Lower lobe of right lung (tissue), 2 donors: ENCODE data around the gene CTSL. TPM values are rescaled to one million over a fixed set of nuclear protein-coding genes. Genes with fewer than 3 reads are reported as not detected.

Source experiments
- ATAC-seq, 2 donors: fragments of 200-7000 bp; cut with Tn5 transposase; one replicate each; pipeline ENCODE4 v1.9.1; 2020 to 2022; ENCODE audit warnings: mild to moderate bottlenecking in 2 of 2, moderate library complexity in 2 of 2
- DNase-seq: peaks from one replicate; pipeline ENCODE4 v3.0.0-alpha.2; 2020
- H3K27ac ChIP-seq: fragments of 200-600 bp; one replicate; pipeline ENCODE4 v1.8.0; 2022
- H3K27me3 ChIP-seq: fragments of 200-600 bp; one replicate; pipeline ENCODE4 v1.8.0; 2022; ENCODE audit warnings: low read depth
- H3K36me3 ChIP-seq: fragments of 200-600 bp; one replicate; pipeline ENCODE4 v1.8.0; 2022; ENCODE audit warnings: mild to moderate bottlenecking
- H3K4me1 ChIP-seq: fragments of 200-600 bp; one replicate; pipeline ENCODE4 v1.8.0; 2022
- H3K4me3 ChIP-seq: fragments of 200-600 bp; one replicate; pipeline ENCODE4 v1.8.0; 2022; ENCODE audit warnings: mild to moderate bottlenecking
- H3K9me3 ChIP-seq: fragments of 200-600 bp; one replicate; pipeline ENCODE4 v1.8.0; 2022
- CTCF ChIP-seq: fragments of 200-600 bp; IDR thresholded peaks from one replicate; pipeline ENCODE4 v1.8.0; 2022; ENCODE audit warnings: antibody characterized with exemption, mild to moderate bottlenecking
- intact Hi-C: fragments of 100-400 bp; cut with DNase I; formaldehyde crosslinking; loops from one replicate; pipeline ENCODE4 v1.11.0; 2022
- total RNA-seq: library from RNA; stranded (reverse); fragmentation: NEBNext Ultra II Directional; extraction: Animal tissue kit (Norgen Biotek cat#: 25700); gene quantifications from one replicate; pipeline ENCODE4 v1.2.1, GENCODE V29; 2021
- donor health status: DM: no; HTN: yes; CAD: no; lungs with severe emphysema.

The CTSL gene
- total RNA-seq, 1 donor from 2014 or later: 208 TPM

GRCh38 chr9:87707805-87708506, 18.0 kb upstream of the CTSL start:
- DNase-seq (no peak), ATAC-seq (no peak)
- Histone ChIP-seq H3K4me1 (peaks cover 20% of the 10 kb centered on the region), H3K27me3 (no peaks in the 10 kb centered on the region), H3K9me3 (no peaks in the 10 kb centered on the region), H3K36me3 (peaks cover 59% of the 10 kb centered on the region), H3K27ac (no peak overlapping the region), H3K4me3 (no peak overlapping the region)
- TF ChIP-seq CTCF: no peak
- intact Hi-C loops: no loop called here

- Histone ChIP-seq H3K27ac (no peak overlapping the region), H3K27me3 (no peaks in the 10 kb centered on the region), H3K36me3 (peaks cover 53% of the 10 kb centered on the region), H3K4me1 (peaks cover 20% of the 10 kb centered on the region), H3K9me3 (no peaks in the 10 kb centered on the region), H3K4me3 (no peak overlapping the region)
- ATAC-seq: no peak
- no peak for TF ChIP-seq CTCF
- intact Hi-C loops: no loop called here
- no peak for DNase-seq
These were observed 17.4 kb upstream of the CTSL start for GRCh38 chr9:87708546-87708945.

DNA sequence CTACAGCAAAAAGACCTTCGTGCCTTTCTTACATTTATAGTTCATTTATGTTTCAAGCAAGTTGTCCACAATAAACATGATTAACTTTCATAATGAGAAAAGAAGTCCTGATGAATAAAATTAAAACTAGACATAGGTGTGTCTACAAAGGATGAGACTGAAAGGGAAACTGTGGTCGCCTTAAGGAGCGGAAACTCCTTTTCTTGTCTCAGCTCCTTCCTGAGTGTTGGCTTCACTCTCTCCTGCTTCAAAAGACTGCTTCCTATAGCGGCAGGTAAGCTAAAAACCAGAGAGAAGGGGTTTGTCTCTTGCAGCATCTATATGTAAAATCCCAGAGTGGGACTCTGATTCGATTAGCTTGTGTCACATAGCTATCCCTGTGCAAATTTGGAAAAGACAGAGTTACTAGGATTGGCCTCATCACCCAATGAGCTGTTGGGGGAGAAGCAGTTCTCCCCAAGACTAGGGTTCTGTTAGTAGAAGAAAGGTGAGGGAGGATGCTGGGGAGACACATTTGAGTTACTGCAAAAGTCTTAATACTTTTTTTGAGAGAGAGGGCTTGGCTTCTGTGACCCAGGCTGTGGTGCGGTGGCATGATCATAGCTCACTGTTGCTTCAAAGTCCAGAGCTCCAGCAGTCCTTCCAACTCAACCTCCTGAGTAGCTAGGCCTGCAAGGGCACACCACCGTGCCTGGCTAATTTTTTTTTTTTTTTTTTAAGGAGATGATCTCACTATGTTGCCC, 16.8 kb upstream of the CTSL start:
- no peak for TF ChIP-seq CTCF
- ATAC-seq (no peak), DNase-seq (no peak)
- Histone ChIP-seq H3K9me3 (no peaks in the 10 kb centered on the region), H3K27ac (no peak overlapping the region), H3K36me3 (peaks cover 48% of the 10 kb centered on the region), H3K4me3 (no peak overlapping the region), H3K4me1 (peaks cover 25% of the 10 kb centered on the region), H3K27me3 (no peaks in the 10 kb centered on the region)
- intact Hi-C loops: no loop called here

DNA sequence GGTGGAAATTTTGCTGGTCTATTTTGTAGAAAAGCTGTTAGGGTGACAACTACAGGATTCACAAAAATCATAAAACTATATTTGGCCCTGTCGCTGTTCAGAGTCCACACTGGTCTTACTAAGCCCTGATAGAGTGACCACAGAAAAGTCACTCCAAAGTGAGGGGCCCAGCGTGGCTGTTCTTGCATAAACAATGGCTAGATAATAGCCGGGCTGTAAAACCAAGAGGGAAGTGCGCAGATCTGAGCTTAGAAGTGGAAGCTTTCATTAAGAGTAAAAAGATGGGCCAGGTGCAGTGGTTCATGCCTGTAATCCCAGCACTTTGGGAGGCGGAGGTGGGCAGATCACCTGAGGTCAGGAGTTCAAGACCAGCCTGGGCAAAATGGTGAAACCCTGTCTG, 15.5 kb upstream of the CTSL start:
- H3K36me3 ChIP-seq: peaks cover 40% of the 10 kb centered on the region
- no peak overlapping the region for H3K27ac ChIP-seq
- ATAC-seq (no peak), DNase-seq (no peak)
- H3K27me3 ChIP-seq: no peaks in the 10 kb centered on the region
- H3K4me1 ChIP-seq: peaks cover 34% of the 10 kb centered on the region
- H3K4me3 ChIP-seq: no peak overlapping the region
- no peaks in the 10 kb centered on the region for H3K9me3 ChIP-seq
- TF ChIP-seq CTCF: no peak
- intact Hi-C loops: no loop called here

DNA sequence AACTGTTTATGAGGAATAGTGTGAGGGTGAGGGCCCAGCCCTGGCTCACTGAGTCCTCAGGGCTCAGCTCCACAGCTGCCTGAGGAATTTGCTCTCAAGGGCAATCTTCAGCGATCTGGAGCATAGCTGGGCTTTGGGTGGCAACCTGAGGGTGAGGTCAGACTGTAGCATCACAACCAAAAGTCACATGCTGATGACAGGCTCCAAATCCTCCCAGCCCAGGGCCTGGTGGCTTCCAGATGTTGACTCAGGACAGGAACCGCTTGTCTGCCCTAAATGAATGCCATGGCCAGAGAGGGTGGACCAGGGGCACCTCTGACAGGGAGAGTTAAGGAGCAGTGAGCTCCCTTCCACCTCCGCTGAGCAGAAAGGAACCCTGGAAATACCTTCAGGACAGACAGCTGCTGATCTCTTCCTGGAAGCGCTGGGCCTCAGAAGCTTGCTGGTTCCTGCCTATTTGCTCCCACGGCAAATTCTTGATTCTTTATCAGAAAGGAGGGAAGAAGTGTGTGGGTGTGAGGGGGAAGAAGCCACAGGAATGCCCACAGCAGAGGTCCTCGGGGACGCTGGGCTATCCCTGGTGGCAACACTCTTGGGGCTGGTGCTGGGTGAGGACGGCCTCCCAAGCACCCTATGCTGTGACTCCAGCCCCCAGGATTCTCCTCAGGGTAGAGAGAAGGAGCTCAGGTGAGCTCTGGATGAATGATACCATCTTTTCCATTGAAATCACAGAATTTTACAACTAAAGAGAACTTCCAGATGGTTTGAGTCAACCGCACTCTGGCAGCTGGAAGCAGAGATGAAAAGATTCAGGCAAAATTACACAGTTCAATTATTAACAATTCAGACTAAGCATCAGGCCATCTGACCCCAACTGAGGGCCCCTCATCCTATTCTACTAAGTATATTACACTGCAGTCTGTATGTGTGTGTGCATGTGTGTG, 13.8 kb upstream of the CTSL start:
- no peak for TF ChIP-seq CTCF
- ATAC-seq: peak; percentile 64 to 65

More for the DNA sequence above, 13.8 kb upstream of the CTSL start:
- H3K36me3 ChIP-seq: peaks cover 23% of the 10 kb centered on the region
- H3K27me3 ChIP-seq: no peaks in the 10 kb centered on the region
- H3K9me3 ChIP-seq: no peaks in the 10 kb centered on the region
- H3K27ac ChIP-seq: peak overlapping the region; percentile 43
- DNase-seq: no peak
- intact Hi-C loops: no loop called here
- H3K4me1 ChIP-seq: peaks cover 34% of the 10 kb centered on the region
- no peak overlapping the region for H3K4me3 ChIP-seq
